A673 (cell line): ENCODE results near the gene C2orf81. TPM values are rescaled to one million over a fixed set of nuclear protein-coding genes. Genes with fewer than 3 reads are reported as not detected.
A peak's percentile ranks its signal among the peaks of the same experiment; 100 is the strongest.
"Not testable (repeated sequence)": the region's sequence is repeated elsewhere in the genome, so short reads cannot be mapped to it uniquely, and the experiment has no call there.

Source experiments
- BruUV-seq: library from RNA; stranded (reverse); fragments of 400-500 nt; replicated peaks from 2 replicates; lab custom pipeline; 2021; lab: Mats Ljungman, UMichigan
- CTCF ChIA-PET: fragments of 300-600 bp; sonication (Branson Sonifier 250); formaldehyde crosslinking; loops from one replicate; lab custom pipeline; 2022; ENCODE audit warnings: antibody characterized with exemption; lab: Charles Lee
- POLR2A ChIA-PET: fragments of 300-600 bp; sonication (Branson Sonifier 250); formaldehyde crosslinking; loops from one replicate; lab custom pipeline; 2022; ENCODE audit warnings: antibody characterized with exemption; ENCODE audit not compliant: low non-redundant PET; lab: Charles Lee
- DNase-seq: peaks from one replicate; pipeline ENCODE4 v3.0.0-alpha.2; 2015; ENCODE audit warnings: low spot score
- H3K27ac ChIP-seq: fragments of 200-600 bp; sonication (generic); 2 replicates; pipeline ENCODE4 v1.5.1; 2016; ENCODE audit warnings: mixed run types, low read depth, mild to moderate bottlenecking, mixed read lengths, antibody characterized with exemption, low read length; ENCODE audit not compliant: poor library complexity, severe bottlenecking
- H3K27me3 ChIP-seq: fragments of 200-600 bp; sonication (generic); replicated peaks from 2 replicates; pipeline ENCODE4 v1.6.1; 2017; ENCODE audit warnings: mixed run types, low read depth, mild to moderate bottlenecking, mixed read lengths, antibody characterized with exemption, low read length; ENCODE audit not compliant: insufficient read depth, poor library complexity
- H3K36me3 ChIP-seq: fragments of 200-600 bp; sonication (generic); 2 replicates; pipeline ENCODE4 v1.6.1; 2016; ENCODE audit warnings: mixed run types, mild to moderate bottlenecking, mixed read lengths, antibody characterized with exemption, low read length; ENCODE audit not compliant: insufficient read depth, poor library complexity, severe bottlenecking
- H3K4me1 ChIP-seq: fragments of 200-600 bp; sonication (generic); 2 replicates; pipeline ENCODE4 v1.6.1; 2017; ENCODE audit warnings: mixed run types, mild to moderate bottlenecking, mixed read lengths, antibody characterized with exemption, low read length; ENCODE audit not compliant: insufficient read depth, poor library complexity, severe bottlenecking
- H3K4me3 ChIP-seq: fragments of 200-600 bp; sonication (generic); 2 replicates; pipeline ENCODE4 v1.5.1; 2016; ENCODE audit warnings: low read depth, mixed run types, mild to moderate bottlenecking, mixed read lengths, low read length; ENCODE audit not compliant: poor library complexity, severe bottlenecking
- H3K9me3 ChIP-seq: fragments of 200-600 bp; sonication (generic); 2 replicates; pipeline ENCODE4 v1.6.1; 2016; ENCODE audit warnings: mixed run types, low read depth, mild to moderate bottlenecking, mixed read lengths, antibody characterized with exemption, low read length; ENCODE audit not compliant: poor library complexity, severe bottlenecking
- EZH2 ChIP-seq: fragments of 200-600 bp; sonication (generic); IDR thresholded peaks from 2 replicates; pipeline ENCODE4 v1.6.1; 2017; ENCODE audit warnings: borderline replicate concordance, low read depth, mild to moderate bottlenecking, mixed read lengths, antibody characterized with exemption, low read length; ENCODE audit not compliant: poor library complexity, severe bottlenecking
- intact Hi-C: fragments of 100-400 bp; cut with micrococcal nuclease; formaldehyde crosslinking; loops from one replicate; pipeline ENCODE4 v1.10.0; 2022; ENCODE audit not compliant: unreplicated experiment
- total RNA-seq: library from RNA; stranded (reverse); gene quantifications from 2 replicates; pipeline ENCODE4 v1.2.3, GENCODE V29; 2021
- TF ChIP-seq, protein P1 (sequence below): fragments of 300-800, 200-600 bp; sonication (generic); conservative IDR thresholded peaks from 2 replicates; pipeline ENCODE4 v1.5.1; 2017; ENCODE audit warnings: low read depth, mild to moderate bottlenecking, antibody characterized with exemption, low read length, moderate library complexity, mixed read lengths

Gene C2orf81
- total RNA-seq, 1 experiment from 2014 or later = 1.9 TPM

DNA sequence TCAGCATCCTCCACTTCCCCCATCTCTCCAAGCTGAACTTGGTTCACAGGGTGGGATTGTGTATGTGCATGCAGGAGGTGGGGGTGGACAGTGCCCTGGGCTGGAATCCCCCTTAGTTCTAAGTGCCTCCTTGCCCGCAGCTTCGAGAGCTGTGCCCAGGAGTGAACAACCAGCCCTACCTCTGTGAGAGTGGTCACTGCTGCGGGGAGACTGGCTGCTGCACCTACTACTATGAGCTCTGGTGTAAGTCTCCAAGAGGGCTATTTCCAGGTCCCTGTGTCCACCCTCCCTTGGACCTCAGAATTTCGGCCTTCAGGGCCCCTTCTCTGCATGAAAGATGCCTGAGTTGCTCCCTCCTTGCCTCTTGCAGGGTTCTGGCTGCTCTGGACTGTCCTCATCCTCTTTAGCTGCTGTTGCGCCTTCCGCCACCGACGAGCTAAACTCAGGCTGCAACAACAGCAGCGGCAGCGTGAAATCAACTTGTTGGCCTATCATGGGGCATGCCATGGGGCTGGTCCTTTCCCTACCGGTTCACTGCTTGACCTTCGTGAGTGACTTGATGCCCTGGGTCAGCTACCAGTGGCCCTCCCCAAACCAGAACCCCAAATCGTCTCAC lies 38.2 kb upstream of the C2orf81 start:
- peak overlapping the region; percentile 92 for H3K4me3 ChIP-seq
- intact Hi-C loops, CTCF ChIA-PET, H3K9me3 ChIP-seq, H3K27ac ChIP-seq, H3K27me3 ChIP-seq, POLR2A ChIA-PET, BruUV-seq, DNase-seq: not testable (repeated sequence)
- peaks cover 21% of the 10 kb centered on the region for H3K4me1 ChIP-seq
- peaks cover 18% of the 10 kb centered on the region for H3K36me3 ChIP-seq

DNA sequence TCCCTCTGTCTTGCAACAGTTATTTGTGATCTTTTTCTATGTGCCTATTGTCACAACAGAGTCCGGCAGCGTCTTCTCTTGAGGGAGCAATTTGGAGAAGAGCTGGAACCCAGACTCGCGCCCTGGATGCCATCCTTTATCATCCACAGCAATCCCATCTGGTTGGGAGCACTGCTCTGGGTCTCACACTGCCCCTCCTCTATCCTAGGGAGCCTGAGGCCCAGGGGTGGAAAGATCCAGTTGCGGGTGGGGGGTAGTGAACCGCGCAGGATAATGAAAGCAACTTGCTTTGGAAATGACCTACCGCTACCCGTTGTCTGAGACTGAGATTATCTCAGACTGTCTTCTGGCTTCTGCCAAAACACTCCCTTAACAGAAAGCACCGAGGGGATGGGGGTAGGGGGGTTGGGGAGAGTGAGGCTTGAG lies 37.5 kb upstream of the C2orf81 start:
- CTCF ChIA-PET = interaction anchor here (0.7 kb wide), 1 partner anchor 24 kb away, joined by 4 read pairs; the partner anchor contains the start of genes CCDC142 and TTC31
- Histone ChIP-seq H3K27ac (peak overlapping the region; percentile 61), H3K4me3 (peak overlapping the region; percentile 92), H3K9me3 (no peaks in the 10 kb centered on the region), H3K27me3 (no peaks in the 10 kb centered on the region), H3K4me1 (peaks cover 16% of the 10 kb centered on the region), H3K36me3 (peaks cover 18% of the 10 kb centered on the region)
- POLR2A ChIA-PET = no interaction called here
- TF ChIP-seq EZH2 = no peak
- TF ChIP-seq, protein P1, sequence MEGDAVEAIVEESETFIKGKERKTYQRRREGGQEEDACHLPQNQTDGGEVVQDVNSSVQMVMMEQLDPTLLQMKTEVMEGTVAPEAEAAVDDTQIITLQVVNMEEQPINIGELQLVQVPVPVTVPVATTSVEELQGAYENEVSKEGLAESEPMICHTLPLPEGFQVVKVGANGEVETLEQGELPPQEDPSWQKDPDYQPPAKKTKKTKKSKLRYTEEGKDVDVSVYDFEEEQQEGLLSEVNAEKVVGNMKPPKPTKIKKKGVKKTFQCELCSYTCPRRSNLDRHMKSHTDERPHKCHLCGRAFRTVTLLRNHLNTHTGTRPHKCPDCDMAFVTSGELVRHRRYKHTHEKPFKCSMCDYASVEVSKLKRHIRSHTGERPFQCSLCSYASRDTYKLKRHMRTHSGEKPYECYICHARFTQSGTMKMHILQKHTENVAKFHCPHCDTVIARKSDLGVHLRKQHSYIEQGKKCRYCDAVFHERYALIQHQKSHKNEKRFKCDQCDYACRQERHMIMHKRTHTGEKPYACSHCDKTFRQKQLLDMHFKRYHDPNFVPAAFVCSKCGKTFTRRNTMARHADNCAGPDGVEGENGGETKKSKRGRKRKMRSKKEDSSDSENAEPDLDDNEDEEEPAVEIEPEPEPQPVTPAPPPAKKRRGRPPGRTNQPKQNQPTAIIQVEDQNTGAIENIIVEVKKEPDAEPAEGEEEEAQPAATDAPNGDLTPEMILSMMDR = no peak
- intact Hi-C loops = no loop called here
- no peak for DNase-seq
- no TSS peak for BruUV-seq

DNA sequence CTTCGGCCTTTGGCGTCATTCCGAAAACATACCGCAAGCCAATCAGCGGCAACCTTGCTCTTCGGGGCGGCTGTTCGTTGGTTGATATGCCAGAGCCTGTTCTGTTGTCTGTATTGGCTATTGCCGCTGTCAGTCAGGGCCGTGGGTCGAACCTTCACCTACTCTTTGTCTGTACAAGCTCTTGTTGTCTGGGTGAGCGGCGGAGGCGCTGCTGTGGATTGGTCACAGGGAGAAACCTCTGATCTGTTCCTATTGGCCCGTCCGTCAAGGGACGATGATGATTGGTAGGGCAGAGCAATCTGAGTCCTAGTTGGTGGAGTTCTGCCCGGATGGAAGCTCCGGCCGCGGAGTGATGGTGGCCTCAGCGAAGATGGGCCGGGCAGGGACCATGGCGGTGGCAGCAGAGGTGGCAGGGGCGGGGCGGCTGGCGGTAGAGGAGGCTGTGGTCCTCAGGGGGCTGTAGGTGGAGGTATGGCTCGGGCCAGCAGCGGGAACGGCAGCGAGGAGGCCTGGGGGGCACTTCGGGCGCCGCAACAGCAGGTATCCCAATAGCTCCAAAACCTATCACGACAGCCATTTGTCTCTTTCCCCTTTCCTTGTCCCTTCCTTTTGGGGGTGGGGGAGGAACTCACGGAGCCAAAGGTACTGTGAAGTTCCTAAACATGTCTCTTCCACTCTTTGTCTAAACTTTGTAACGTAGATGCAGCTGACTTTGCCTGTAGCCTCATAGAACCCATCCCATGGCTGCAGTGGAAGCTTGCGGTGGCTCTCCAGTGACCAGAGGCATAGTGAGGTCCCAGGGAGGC lies 36.9 kb upstream of the C2orf81 start, which contains the start of gene WBP1:
WBP1 (plus strand) TSS at position 307 of the 806 bp plus-strand sequence; CDS start at position 472, 165 bp downstream.
- Histone ChIP-seq H3K36me3 (peaks cover 18% of the 10 kb centered on the region), H3K27ac (peak within 1 kb of the TSS; percentile 92), H3K4me3 (peak within 1 kb of the TSS; percentile 92), H3K9me3 (no peaks in the 10 kb centered on the region), H3K27me3 (no peaks in the 10 kb centered on the region), H3K4me1 (peaks cover 16% of the 10 kb centered on the region)
- BruUV-seq = TSS peak; percentile 53
- DNase-seq = peak; percentile 100
- intact Hi-C loops = no loop called here
- TF ChIP-seq, protein P1 = no peak
- no peak for TF ChIP-seq EZH2
- ChIA-PET POLR2A (interaction anchor here (0.6 kb wide), 2 partner anchors 16 to 105 kb away, joined by 4 to 12 read pairs; no protein-coding TSS in a partner anchor), CTCF (interaction anchor here (0.6 to 0.7 kb wide), 3 partner anchors 16 to 132 kb away, joined by 3 to 4 read pairs (median 3); partner anchors contain the start of genes CCDC142 and TTC31)
